GM18520 (cell line): ENCODE results near the gene STUM.
"Not testable (repeated sequence)": the region's sequence is repeated elsewhere in the genome, so short reads cannot be mapped to it uniquely, and the experiment has no call there.

Experiments used
- ATAC-seq: cut with Tn5 transposase; IDR thresholded peaks from one replicate; pipeline ENCODE4 v1.9.1; 2021; ENCODE audit not compliant: unreplicated experiment

The STUM gene

DNA sequence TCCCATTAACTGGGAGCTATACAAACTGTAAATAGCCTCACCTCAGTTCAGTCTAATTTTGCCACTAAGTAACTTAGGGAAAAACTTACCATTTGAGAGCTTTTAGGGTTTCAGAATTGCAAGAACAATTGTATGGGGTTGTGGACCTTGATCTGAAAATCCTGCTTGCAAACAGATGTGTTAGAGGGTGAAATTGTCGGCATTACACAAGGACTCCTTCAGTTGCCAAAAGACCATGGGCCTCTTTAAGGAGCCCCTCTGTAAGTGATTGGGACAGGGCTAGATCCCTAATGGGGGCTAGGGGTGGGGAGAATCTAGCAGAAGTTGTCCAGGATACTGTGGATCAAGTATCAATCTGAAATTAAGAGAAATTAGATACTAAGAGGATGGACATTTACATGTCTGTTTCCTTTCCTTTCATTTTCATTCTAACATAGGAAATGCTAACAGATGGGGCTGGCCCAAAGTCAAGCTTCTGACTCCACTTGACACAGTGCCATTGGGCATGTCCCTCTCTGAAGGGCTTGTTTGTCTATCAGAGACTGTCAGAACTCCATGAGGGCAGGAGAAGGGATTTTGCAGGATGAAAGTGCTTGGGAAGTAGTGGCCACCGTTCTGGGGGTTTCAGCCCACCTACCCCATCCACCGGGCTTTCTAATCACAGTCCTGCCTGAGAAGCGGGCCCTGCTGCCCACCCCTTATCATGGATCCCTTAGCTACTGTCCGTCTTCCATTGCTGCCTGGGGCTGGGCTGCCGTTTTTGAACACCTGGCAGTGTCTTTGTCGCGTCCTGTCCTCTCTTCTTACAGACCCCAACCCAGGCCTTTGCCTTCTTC lies 54.7 kb downstream of the STUM start:
- no peak for ATAC-seq

DNA sequence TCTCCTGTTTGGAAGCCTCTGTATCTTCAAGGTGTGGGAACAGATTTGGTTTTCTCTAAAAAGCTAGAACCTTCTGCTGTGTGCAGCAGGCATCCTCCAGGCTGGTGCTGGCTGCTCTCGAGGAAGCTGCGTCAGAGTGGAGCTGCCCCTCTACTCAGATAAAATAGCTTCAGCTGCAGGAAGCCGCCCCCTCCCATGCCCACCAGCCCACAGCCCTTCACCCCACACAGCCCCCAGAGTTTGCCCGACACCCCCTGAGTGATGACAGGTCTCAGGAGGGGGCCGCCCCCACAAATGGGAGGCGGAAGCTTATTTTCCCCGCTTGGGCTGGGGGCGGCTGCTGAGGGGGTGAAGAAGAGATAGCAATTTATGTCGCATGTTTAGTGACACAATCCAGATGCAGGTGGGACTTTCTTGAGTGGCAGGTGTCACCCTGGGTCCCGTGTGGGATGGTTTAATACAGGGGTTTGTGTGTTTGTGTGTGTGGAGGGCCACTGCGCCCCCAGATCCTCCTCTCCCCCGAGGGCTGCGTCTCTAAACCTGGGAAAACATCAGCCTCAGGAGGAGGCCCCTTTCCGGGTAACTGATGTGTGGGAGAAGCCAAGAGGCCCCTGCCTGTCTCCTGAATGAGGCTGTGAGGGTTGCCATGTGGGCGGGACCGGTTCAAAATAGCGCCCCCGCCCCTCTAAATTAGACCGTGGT lies 55.4 kb downstream of the STUM start:
- ATAC-seq, result no peak

DNA sequence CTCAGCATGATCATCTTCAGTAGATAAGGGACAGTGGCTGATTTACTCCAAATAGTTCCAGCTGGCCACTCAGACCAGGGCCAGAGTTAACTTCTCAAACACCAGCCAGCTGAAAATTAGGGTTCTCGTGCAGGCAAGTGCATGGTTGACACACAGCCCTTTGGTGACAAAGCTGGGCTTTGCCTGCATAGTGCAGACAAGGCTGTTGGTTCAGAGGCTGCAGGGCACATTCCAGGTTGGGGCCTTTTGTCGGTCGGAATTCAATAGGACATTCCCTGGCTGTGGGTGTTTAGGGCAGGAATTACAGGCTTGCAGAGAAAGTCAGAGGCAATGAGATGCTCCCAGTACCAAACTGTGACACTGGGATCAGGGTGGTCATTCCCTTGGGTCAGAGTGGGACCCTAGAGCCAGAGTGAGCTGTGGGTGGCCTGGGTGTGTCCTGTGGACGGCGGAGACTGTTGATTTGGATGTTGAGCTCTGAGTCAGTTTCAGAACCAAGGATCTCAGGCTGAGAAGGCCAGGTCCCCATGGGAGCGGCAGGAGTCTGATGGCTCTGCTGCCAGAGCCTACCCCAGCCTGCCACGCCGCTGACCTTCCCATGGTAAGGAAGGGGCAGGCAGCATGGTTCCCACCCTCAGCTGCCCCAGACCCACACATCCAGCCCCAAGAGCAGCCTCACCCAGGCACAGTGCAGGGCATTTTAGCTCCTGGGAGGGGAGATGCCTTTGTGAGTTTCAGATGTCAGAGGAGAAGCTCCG lies 56.2 kb downstream of the STUM start:
- ATAC-seq, result no peak

DNA sequence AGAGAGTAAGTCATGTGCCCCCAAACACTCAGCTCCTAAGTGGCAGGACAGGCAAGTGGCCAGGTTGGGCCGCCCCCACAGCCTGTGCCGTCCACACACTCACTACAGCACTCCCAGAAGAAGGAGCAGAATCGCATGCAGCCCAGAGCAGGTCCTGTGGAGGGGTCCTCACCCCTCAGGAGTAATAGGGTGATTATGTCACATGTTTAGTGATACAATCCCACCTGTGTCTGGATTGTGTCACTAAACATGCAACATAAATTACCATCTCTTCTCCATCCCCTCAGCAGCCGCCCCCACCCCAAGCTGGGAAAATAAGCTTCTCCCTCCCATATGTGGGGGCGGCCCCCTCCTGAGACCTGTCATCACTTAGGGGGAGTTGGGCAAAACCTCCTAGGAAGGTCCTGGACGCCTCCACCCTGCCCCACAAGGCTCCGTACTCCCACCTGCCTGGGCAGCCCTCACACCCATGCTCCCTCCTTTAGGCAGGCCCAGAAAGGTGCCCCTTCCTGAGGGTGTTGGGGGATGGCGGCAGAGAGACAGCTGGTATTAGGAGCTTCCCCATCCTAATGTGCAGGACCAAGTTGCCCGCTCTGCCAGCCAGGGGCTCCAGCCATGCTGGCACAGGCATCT lies 56.9 kb downstream of the STUM start:
- no peak for ATAC-seq

DNA sequence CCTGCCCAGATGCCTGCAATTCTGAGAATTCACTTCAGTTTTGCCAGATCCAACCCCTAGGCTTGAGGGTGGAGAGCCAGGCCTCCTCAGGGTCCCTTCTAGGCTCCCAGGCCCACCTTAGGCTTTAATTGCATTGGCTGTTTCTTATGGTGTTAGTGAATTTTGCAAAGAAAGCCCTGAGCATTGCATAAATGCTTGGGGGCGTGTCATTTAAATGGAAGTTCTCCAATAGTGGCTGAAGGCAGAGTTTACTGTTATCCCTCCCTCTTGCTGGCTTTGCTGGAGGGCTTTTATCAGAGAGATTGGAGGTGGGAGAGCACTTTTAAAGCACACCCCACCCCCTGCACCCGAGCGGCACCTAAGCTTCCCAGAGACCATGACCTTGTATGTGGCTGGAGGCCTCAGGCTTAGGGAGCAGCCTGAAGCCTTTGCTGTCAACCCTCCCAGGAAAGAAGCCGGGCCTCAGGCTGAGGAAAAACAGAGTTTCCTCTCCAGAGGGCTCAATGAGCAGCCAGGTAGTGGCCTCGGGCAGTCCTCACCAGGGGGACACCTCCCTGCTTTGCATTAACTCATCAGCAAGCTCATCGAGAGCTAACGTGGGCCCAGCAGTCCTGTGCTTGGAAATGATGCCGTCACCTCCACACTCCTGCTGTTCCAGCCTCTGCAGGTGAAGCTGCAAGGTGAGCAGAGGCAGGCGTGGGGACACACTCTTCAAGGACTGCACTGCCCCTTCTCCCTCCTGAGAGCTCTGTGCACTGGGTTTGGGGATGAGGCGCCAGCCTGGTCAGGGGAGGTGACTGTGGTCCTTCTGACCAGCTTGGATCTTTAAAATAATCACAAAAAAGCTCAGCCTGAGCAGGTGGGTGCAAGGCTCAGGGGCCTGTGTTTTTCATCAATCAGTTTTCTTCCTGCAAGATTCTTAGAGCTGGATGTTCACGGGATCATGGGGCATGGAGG lies 58.0 kb downstream of the STUM start:
- ATAC-seq, result no peak

DNA sequence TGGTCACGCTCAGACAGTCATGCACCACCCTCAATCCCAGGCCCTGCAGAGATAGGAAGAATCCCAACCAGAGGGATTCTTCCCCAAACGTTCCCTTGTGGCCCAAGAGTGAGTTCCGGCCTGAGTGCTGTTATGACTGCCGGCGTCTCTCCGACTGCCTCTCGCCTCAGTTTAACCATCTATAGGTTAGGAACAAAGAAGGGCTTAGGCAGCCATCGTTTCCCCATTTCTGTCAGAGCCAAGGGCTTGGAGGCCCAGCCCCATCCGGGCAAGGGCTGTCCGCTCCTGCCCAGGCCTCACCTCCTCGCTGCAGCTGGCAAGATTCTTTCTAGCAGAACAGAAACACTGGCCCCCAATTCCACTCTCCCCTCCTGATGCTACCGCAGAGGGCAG lies 58.7 kb downstream of the STUM start:
- ATAC-seq, result no peak

DNA sequence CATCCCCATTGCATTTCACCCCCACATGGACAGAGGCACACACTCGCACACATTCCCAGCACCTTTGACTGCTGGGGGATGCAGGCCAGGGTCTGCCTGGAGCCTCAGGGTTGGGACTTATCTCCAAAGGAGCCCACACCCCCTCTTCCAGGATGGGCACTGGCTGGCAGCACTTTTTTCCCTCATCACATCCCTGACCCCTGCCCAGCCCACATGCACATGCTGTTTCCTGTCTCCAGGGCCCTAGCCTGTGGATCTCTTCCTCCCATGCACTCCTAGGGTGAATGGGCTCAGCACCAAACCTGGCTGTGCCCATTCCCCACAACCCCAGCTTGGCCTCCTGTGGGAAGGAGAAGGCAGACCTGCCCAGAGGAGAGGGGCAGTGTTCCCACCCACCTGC lies 59.3 kb downstream of the STUM start:
- no peak for ATAC-seq

DNA sequence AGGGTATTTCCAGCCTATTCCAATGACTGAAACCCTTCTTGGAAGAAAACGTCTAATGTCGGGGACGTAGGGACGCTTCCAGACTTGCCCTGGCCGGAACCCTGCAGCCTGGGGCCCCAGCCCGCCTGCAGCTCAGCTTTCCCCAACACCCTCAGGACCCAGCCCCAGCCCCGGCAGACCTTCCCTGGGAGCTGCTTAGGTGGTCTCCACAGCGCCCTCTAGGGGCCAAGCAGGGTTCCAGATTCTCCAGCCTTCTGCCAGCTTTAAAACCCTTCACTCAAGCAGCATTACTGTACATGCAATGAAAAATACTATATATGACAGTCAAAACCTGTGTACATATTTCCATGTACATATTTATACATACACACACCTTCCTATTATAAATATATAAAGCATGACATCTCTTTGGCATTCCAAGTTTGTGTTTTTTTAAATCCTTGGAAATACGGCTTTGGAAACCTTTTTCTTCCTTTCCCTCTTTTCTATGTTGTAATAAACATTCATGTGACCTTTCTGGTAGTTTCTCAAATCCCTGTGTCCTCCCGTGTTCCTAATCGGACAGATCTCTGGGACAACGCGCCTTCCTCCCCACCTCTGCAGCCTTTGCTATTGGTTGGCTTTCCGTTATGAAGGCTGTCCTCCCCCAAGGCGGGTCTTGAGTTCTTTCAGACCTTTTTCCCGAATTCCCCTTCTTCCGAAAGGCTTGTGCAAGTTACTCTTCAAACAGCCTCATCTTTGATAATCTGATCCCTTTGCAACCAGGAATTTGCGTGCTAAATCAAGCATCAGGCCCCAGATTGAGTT lies 60.3 kb downstream of the STUM start:
- no peak for ATAC-seq

DNA sequence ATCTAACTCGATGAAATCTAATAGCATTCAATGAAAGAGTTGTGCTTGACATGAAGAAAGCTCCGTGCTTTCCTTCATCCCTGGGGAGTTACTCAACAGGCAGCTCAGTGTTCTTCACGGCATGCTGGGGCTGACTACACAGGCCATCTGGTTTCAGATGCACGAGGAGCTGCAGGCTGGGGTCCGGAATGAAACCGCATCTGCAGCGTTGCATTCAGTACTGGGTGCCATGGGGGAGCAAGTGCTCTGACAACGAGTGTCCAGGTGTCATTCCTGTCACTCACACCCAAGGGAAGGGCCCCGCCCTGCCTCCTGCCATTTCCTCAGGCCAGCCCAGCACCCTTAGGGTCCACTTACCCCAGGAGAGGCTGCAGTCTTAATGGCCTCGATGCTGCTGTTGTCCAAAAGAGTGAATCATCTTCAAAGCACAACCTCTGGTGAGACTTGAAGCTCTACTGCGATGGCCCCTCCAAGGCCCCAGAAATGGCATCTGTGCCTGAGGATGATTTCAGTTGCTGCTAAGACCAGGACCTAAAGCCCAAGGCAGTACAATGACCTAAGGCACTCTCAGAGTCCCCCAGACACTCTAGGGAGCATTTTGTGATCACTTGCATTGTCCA lies 61.4 kb downstream of the STUM start:
- no peak for ATAC-seq

DNA sequence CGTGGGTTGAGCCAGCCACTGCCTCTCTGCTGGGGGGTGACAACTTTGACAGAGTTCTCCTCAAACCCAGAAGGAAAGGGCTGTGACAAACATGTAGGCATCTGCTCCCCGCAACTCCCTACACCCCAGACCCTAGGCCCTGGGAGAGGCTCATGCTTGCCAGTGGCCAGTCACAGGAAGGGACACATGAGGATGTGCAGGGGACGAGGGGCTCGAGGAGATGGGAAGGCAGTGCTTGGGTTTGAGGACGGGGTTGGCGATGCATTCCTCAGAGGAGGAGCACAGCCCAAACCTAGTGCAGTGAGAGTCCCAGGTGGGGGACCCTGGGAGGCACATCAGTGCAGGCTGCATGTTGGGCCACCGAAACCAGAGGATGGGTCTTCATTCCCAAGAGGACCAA lies 62.1 kb downstream of the STUM start:
- ATAC-seq, result no peak

DNA sequence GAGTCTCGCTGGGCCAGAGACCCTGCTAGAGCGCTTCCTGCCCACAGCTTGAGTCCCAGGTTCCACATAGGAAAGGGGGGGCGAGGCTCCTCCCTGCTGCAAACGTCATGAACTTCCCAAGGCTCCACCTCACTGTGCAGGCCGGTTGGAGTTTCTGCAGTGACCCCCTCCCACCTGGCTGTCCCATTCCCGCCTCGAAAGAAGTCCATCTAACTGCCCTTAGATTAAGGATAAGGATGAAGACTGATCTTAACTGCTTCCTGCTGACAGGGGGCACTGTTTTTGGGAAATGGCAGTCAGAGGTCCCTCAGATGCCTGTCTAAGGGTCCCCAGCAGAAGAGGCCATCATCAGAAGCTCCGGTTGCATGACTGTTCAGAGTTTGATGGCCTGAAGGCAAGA lies 62.7 kb downstream of the STUM start:
- ATAC-seq, result no peak

DNA sequence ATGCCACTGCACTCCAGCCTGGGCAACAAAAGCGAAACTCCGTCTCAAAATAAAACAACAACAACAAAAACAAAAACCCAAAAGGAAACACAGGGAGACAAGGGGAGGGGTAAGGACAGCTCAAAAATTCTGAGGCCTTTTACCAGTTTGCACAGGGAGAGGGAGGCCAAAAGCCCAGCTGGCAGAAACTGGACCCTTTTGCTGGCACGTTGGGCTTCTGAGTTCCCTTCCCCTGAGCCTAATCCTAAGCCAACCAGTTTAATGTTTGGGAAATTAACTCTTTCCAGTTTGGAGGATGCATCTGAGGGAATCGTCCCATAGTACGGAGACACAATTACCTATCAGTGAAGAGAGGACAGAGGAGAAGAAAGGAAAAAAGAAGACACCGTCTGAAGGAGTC lies 63.4 kb downstream of the STUM start:
- ATAC-seq, result not testable (repeated sequence)

DNA sequence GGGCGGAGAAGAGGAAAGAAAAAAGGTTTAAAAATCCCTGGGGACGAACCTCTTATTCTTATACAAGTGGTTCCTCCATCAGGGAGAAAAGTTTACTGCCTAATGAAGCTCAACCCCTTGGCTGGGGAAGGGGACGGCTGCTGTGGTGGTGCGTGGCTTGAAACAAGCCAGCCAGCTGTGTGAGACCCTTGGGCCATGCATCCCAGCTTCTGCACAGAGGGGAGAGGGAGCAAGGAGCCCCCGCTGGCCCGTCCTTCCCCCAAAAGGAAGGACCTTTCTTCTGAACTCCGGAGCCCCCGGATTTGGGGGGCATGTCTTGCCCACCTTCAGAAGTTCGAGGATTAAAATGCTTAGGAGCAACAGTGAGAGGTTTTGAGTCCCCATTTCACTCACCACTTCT lies 67.3 kb downstream of the STUM start:
- no peak for ATAC-seq

DNA sequence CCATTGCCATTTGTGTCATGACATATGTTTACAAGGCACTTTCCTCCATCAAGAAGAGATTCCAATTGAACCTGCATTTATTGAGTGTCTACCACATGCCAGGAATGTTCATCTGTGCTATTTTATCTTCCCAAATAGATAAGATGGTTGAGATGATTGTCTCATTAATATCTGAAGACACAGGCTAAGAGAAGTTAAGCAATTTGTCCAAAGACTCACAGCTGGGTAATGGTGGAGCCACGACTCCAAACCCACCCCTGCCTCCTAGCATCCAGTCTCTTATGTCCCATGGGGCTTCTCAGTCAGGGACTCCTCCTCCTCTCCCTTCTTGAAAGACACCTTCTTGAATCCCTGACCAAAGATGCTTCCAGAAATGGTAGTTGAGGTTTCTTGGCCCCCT lies 68.1 kb downstream of the STUM start:
- no peak for ATAC-seq

DNA sequence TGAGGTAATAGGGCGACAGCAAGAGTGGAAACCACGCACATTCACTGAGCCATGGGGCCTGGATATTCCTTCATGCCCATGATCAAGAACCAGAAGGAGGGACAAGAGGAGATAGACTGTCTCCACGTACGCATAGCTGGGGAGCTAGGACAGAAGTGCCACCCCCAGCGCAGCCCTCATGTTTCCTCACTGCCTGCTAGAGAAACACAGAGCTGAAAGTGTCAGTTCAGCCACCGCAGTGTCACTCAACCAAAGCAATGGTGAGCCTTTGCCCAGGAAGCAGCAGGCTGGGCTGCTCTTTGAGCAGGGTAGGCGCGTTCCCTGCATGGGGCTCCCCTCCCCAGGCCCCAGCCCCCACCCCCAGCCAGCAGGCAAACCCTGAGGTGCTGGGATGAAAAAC lies 68.5 kb downstream of the STUM start:
- no peak for ATAC-seq

DNA sequence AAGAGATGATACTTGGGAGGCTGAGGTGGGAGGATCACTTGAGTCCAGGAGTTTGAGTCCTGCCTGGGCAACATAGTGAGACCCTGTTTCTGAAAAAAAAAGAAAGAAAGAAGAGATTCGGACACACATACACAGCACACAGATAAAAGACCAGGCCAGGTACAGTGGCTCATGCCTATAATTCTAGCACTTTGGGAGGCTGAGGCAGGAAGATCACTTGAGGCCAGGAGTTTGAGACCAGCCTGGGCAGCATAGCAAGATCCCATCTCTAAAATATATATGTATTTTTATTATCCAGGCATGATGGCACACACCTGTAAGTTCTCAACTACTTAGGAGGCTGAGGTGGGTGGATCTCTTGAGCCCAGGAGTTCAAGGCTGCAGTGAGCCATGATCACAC lies 69.2 kb downstream of the STUM start:
- not testable (repeated sequence) for ATAC-seq

DNA sequence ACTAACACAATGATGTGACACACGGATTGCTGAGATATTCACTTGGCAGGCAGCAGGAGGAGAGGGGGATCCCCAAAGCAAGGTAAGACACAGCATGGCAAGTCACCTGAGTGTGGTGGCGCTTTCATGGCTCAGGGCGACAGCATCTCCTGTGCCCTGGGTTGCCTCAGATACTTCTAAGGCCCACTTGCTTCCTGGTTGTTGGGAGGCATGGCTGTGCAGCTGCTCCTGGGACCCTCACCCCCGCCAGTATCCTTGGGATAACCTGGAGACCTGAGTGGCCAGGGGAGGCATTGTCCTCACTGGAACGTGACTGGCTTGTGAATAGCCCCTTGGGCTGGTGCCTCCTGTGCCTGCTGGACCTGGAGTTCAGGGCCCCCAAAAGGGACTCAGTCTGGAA lies 69.8 kb downstream of the STUM start:
- ATAC-seq, result no peak

DNA sequence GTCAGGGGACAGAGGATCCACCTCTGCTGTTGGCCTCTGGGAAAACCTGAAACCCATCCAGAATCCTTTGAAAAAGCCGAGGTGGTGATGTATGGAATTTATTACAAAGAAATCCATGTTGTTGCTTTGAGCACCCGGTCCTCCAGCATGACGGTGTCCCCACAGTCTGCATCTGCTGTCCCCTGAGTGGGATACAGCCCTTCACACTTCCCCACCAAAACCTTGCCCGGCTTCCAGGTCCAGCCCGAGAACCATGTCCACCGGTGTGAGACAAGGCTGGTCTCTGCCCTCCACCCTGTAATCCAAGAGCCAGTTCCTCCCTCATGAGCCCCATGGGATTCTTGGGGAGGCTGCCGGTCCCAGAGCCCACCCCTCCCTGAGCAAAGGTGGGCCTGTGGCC lies 70.5 kb downstream of the STUM start:
- no peak for ATAC-seq

DNA sequence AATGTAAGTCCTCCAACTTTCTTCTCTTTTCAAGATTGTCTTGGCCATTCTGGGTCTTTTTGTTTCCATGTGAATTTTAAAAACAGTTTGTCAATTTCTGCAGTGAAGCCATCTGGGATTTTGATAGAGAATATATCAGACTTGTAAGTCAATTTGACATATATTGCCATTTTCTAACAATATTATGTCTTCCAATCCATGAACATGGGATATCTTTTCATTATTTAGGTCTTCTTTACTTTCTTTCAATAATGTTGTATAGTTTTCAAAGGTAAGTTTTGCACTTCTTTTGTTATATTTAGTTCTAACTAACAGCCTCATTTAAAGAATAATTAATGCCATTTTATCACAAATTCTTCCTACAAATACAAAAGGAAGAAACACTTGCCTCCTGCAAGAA lies 73.4 kb downstream of the STUM start:
- no peak for ATAC-seq
